HG03432 (cell line): ENCODE data around the gene SRD5A1.

Source experiments
- ATAC-seq: cut with Tn5 transposase; IDR thresholded peaks from one replicate; pipeline ENCODE4 v1.9.1; 2021; ENCODE audit warnings: mild to moderate bottlenecking, moderate library complexity; ENCODE audit not compliant: unreplicated experiment

SRD5A1 gene

GRCh38 chr5:6604341-6604740, 28.9 kb upstream of the SRD5A1 start:
- ATAC-seq: no peak

GRCh38 chr5:6604946-6605345, 28.3 kb upstream of the SRD5A1 start:
- ATAC-seq: no peak

DNA sequence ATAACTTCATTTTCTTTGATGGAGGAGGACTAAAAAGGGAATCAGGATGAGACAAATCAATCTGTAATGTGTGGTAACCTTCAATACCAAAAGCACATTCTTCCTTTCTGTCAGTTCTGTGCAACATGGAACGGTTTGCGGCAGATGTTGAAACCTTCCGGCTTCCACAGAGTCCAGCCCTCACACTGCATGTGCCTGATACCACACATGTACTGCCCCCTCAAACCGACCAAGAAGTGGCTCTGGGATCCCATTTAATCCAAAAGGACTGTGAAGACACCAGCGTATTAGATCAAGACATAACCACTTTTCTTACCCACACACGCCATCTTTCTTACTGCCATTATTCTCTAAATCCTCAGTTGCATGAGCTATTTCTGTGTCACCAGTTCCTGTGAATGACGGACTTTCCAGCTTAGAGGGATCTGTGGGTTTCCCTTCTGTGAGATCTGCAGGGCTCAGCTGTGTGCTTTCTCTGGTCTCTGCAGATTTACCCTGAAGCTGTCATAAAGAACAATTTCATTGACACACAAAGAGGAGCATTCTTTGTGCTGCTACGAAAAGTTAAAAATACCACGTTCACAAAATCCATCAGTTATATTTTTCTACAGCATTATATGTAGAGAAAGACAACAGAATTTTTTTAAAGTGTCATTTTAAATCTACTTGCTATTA, 26.2 kb upstream of the SRD5A1 start:
- no peak for ATAC-seq

DNA sequence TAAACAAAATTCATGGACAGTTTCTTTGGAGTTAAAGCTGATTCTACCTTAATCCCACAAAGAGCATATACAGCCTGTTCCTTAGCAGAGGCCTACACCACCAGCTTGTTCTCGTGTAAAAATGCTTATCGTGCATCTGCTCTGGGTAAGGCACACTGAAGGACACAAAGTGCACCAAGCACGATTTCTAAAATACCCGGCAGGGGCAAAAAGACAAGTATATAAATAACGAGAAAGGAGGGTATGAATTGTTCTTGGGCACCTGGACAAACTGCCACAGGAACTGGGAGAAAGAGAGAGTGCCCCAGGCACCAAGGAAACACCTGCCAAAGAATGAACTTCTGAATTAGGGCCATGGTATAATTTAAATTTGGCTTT, 25.7 kb upstream of the SRD5A1 start:
- ATAC-seq: no peak

- ATAC-seq: no peak
Measured at GRCh38 chr5:6608016-6608415, 25.2 kb upstream of the SRD5A1 start.

DNA sequence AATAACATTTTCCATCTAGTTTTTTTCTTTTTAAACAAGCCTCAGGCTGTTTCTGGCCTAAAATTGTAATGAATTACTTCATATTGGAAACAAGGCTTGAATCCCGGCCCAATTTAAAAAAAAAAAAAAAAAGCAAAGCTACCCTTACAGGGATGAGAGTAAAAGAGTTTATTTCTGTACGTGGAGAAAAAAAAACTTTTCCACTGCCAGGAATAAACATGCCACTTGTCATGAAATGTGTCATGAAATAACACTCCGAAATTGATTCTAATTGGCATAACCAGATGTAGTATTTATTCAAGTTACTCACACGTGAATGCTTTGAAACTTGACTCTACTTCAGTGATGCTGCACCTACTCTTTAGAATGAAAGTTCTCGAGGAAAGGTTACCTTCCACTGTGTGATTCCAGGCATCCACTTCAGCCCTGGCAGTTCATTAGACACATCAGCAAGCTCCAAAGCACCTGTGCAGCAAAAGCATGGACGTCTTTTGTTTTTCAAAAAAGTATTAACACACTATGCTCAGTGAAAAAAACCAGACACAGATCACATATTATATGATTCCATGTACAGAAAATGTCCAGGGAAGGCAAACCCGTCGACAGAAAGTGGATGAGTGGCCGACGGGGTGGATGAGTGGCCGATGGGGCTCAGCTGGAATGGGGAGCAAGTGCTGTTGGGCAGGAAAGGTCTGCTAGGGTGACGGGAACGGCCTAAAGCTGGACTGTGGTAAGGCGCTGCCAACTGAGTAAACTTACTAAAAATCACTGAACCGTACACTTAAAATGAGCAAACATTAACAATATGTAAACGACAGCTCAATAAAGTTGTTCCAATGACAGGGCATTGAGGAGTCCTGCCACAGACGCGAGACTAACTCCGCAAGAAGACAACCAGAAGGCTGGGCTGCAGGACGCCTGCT, 21.6 kb upstream of the SRD5A1 start:
- no peak for ATAC-seq

DNA sequence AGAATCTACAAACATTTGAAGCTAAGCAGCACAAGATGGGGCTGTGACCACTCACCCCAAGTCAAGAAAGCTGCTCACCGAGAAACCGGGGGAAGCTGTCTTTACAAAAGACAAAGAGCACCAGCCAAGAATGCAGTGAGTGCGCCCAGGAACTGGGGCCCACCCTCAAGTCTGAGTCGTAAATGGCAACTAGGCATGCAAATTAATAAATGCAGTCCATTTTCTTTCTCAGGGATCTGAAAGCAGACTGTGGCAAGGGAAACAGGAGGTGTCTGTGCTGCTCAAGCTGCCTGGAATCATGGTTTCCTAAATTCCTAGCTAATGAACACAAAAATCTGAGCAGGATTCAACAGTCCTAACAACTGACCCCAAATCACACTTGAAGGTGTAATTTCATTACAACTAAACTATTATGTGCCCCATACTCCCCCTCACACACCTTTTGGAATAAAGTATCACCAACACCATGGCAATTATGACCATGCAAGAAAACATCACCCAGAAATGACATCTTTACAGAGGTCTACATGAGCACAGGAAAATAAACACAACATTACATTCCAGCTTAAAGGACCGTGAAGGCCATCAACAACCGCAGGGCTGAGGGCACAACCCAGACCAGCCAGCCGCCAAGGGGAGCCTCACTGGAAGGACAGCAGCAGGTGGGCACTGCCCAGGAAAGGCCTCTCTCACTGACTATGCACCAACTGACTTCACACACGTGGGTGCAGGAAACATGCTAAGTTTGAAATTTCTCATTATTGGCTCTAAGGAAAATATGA, 18.0 kb upstream of the SRD5A1 start:
- no peak for ATAC-seq

- no peak for ATAC-seq
Measured at GRCh38 chr5:6616632-6617031, 16.6 kb upstream of the SRD5A1 start.

DNA sequence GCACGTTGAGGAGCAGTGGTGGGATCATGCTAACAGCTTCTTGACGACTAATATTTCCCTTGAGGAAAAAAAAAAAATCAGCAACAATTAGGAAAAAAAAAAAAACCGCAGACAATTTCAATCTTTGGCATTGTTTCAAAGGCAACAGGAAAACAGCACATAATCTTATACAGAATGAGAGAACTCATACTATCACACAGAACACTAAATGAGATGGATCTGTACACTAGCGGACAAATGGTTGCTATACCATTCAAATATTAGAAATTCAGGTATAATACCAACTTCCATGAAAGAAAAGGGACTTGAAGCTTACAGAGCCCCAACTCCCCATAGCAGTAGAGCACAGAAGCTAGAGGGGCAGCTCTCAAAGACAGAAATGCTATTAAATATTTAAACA, 10.0 kb upstream of the SRD5A1 start:
- no peak for ATAC-seq

DNA sequence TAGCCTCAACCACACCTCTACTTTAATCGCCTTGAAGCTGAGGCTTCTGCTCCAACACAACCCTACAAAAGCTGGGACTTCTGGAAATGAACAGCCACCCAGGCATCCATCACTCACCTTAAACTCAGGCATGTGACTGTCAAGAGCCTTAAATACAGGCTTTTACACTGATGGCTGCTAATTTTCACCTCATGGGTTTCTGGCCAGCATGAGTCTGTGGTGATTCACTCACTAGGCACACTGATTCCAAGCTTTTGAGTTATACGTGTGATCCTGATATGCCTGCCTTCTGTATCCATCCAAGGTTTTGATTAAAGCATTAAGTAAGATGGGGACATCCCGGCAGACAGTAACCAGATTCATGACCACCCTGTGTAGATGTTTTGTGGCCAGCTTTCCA, 9.3 kb upstream of the SRD5A1 start:
- ATAC-seq: no peak

DNA sequence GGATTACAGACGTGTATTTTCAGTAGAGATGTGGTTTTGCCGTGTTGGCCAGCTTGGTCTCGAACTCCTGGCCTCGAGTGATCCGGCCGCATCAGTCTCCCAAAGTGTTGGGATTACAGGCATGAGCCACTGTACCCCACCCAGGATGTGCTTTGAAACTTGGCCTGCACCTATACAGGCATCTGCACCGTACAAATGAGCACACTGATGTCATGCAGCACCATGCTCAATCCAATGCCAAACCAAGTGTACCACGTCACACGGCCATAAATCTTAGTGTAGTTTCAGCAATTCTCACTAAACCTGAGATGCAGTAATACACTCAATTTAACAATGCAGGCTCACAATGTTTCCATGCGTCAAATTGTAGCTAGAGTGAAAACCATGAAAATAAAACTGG, 6.7 kb upstream of the SRD5A1 start:
- no peak for ATAC-seq

- no peak for ATAC-seq
Measured at GRCh38 chr5:6631441-6631840, 1.8 kb upstream of the SRD5A1 start.

- ATAC-seq: peak; percentile 31
Measured at GRCh38 chr5:6632324-6632887, 834 bp upstream of the SRD5A1 start.

DNA sequence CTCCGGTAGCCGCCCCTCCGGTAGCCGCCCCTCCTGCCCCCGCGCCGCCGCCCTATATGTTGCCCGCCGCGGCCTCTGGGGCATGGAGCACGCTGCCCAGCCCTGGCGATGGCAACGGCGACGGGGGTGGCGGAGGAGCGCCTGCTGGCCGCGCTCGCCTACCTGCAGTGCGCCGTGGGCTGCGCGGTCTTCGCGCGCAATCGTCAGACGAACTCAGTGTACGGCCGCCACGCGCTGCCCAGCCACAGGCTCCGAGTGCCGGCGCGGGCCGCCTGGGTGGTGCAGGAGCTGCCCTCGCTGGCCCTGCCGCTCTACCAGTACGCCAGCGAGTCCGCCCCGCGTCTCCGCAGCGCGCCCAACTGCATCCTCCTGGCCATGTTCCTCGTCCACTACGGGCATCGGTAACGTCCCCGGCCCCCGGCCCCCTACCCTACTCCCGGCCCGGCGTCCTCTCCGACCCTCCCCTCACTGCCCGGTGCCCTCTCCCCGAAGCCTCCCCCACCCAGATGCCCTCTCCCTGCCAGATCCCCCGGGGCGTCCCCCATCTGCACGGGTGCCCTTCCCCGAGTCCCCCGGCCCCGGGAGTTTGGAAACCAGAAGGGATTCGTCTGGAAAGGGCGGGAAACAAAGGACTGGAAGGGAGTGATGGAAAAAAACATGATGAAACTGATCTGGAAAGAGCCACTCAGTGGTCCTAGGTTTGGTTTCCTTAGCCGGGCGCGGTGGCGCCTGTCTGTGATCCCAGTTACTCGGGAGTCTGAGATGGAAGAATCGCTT, 417 bp downstream of the SRD5A1 start:
- peak; percentile 59 for ATAC-seq

- no peak for ATAC-seq
Measured at GRCh38 chr5:6634306-6634705, 1.1 kb downstream of the SRD5A1 start.

GRCh38 chr5:6634788-6635430, 1.7 kb downstream of the SRD5A1 start:
- ATAC-seq: no peak

DNA sequence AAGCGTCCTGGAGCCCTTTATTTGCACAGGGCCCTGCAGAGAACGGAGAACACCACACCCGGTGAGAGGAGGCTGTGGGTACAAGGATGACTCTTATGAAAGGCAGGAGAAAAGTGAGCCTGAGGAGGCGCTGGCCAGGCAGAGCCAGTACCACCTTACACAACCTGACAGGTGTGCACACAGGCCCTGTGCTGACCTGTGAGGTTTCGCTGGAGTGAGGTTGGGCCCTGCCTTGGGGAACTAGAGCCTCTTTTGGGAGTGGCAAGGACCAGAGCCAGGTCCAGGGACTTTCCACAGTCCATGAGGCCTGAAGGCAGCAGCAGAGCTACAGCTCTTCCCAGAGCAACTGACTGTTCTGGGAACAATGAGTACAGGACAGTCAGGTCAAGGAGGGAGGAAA, 3.1 kb downstream of the SRD5A1 start:
- ATAC-seq: no peak

GRCh38 chr5:6637022-6637421, 3.8 kb downstream of the SRD5A1 start:
- ATAC-seq: no peak

DNA sequence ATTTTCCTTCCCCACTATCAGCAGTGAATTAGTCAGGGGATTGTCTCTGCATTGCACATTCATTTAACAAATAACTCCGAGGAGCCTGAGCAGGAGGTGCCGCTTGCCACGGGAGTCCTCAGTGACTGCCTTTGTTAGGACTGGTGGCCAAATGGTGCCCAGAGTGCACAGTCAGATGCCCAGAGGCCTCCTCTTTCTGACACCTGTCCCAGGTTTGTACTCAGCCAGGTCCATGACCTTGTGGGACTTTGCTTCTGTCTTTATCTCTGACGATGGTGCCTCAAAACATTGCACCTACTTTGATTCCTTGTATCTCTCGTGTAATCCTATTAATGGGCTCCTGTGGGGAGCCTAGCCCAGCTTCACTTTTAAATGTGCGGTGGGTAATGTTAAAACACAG, 4.3 kb downstream of the SRD5A1 start:
- no peak for ATAC-seq

GRCh38 chr5:6638236-6638635, 5.0 kb downstream of the SRD5A1 start:
- ATAC-seq: no peak
